Esophagus squamous epithelium (tissue), 5 donors: Measurements from ENCODE around the gene GLMP. TPM values are rescaled to one million over a fixed set of nuclear protein-coding genes. Genes with fewer than 3 reads are reported as not detected.
"Not testable (repeated sequence)": the region's sequence is repeated elsewhere in the genome, so short reads cannot be mapped to it uniquely, and the experiment has no call there.

Source experiments
- DNase-seq: peaks from one replicate; lab custom pipeline; 2025; lab: John Stamatoyannopoulos, UW
- H3K27ac ChIP-seq, 4 donors: fragments of 200-600 bp; sonication (generic); one replicate each; pipeline ENCODE4 v1.5.1; 2016 to 2019; ENCODE audit warnings: mild to moderate bottlenecking in 1 of 4
- H3K27me3 ChIP-seq, 4 donors: fragments of 200-600 bp; sonication (generic); 1 replicate in 3 of 4; 2 replicates in 1 of 4; pipeline versions ENCODE4 v1.5.1 to v1.6.0; 2017 to 2021; ENCODE audit warnings: antibody characterized with exemption in 1 of 4
- H3K36me3 ChIP-seq, 3 donors: fragments of 200-600 bp; sonication (generic); one replicate each; pipeline ENCODE4 v1.5.1; 2016 to 2019
- H3K4me1 ChIP-seq, 3 donors: fragments of 200-600 bp; sonication (generic); one replicate each; pipeline ENCODE4 v1.5.1; 2017 to 2019
- H3K4me3 ChIP-seq, 4 donors: fragments of 200-600 bp; sonication (generic); 1 replicate in 3 of 4; 2 replicates in 1 of 4; pipeline ENCODE4 v1.5.1; 2016 to 2019; ENCODE audit warnings: mild to moderate bottlenecking in 2 of 4, moderate library complexity in 1 of 4
- H3K9me3 ChIP-seq, 3 donors: fragments of 200-600 bp; sonication (generic); one replicate each; pipeline ENCODE4 v1.5.1; 2016 to 2019
- CTCF ChIP-seq, 6 experiments: fragments of 450-650 bp in 4 of 6; fragments of 200-600 bp in 2 of 6; sonication (generic) in 2 of 6; IDR thresholded peaks; one replicate each; pipeline ENCODE4 v1.5.1; 2016 to 2019; ENCODE audit warnings: antibody characterized with exemption in 6 of 6, mild to moderate bottlenecking in 4 of 6, moderate library complexity in 4 of 6
- POLR2A ChIP-seq, 4 donors: fragments of 450-650 bp; IDR thresholded peaks; one replicate each; pipeline ENCODE4 v1.6.1; 2017; ENCODE audit warnings: antibody characterized with exemption in 4 of 4, mild to moderate bottlenecking in 4 of 4, moderate library complexity in 3 of 4
- WGBS, 2 donors: methylation state at CpG; one replicate each; pipeline ENCODE4 v1.1.5; 2018; 5-methylcytosine and 5-hydroxymethylcytosine counted together
- intact Hi-C: fragments of 100-400 bp; cut with DNase I; formaldehyde crosslinking; loops from one replicate; pipeline ENCODE4 v1.15.0; 2022
- total RNA-seq, 4 donors: library from RNA; depleted of rRNA; stranded (reverse); fragments of >200 nt; gene quantifications; one replicate each; pipeline ENCODE4 v1.1.0, GENCODE V29; 2016
- donor health status: DM: yes; HTN: yes; CAD: no.

GLMP gene
- total RNA-seq, 4 donors from 2014 or later, result 16.1 to 44.2 (median 27.7) TPM

- peak overlapping the region; percentile 87 to 98 (median 90) for H3K4me3 ChIP-seq
- whole genome bisulfite sequencing, 2 donors, result 0% methylated on average over 14 of the region's 14 CpGs
- no peaks in the 10 kb centered on the region for H3K9me3 ChIP-seq
- H3K27me3 ChIP-seq, result no peaks in the 10 kb centered on the region
- peaks cover 13 to 29% (median 15%) of the 10 kb centered on the region in 3 donors for H3K4me1 ChIP-seq
- TF ChIP-seq POLR2A (IDR thresholded peaks at IDR 0.05) (no peak), CTCF (IDR thresholded peaks at IDR 0.05) (no peak)
- H3K27ac ChIP-seq, result peak overlapping the region; percentile 79 to 93 (median 90)
- H3K36me3 ChIP-seq, result peaks cover 0 to 35% (median 10%) of the 10 kb centered on the region in 3 donors
- intact Hi-C loops, result no loop called here
- no peak for DNase-seq
Measured at GRCh38 chr1:156337888-156338179, 42.4 kb upstream of the GLMP start.

- no peaks in the 10 kb centered on the region for H3K9me3 ChIP-seq
- H3K4me1 ChIP-seq, result peaks cover 13 to 29% (median 15%) of the 10 kb centered on the region in 3 donors
- WGBS, 2 donors, result 24 to 38% methylated on average over 34 of the region's 34 CpGs
- peak overlapping the region; percentile 79 to 93 (median 90) for H3K27ac ChIP-seq
- peaks cover 0 to 41% (median 16%) of the 10 kb centered on the region in 3 donors for H3K36me3 ChIP-seq
- no peak for DNase-seq
- H3K4me3 ChIP-seq, result peak overlapping the region; percentile 87 to 98 (median 90)
- TF ChIP-seq CTCF (IDR thresholded peaks at IDR 0.05) (no peak), POLR2A (IDR thresholded peaks at IDR 0.05) (no peak)
- intact Hi-C loops, result no loop called here
- H3K27me3 ChIP-seq, result no peaks in the 10 kb centered on the region
Measured at GRCh38 chr1:156337052-156337887, 41.8 kb upstream of the GLMP start.

- intact Hi-C loops, result no loop called here
- Histone ChIP-seq H3K36me3 (peaks cover 2 to 51% (median 26%) of the 10 kb centered on the region in 3 donors), H3K4me1 (peaks cover 13 to 29% (median 15%) of the 10 kb centered on the region in 3 donors), H3K9me3 (no peaks in the 10 kb centered on the region), H3K27ac (no peak overlapping the region), H3K4me3 (peak overlapping the region in 3 of 4 donors; percentile 89 to 98 (median 92)), H3K27me3 (no peaks in the 10 kb centered on the region)
- TF ChIP-seq CTCF (IDR thresholded peaks at IDR 0.05) (peak in 2 of 6 experiments; percentile 2 to 26), POLR2A (IDR thresholded peaks at IDR 0.05) (no peak)
- WGBS, 2 donors, result 65 to 75% methylated on average over 4 of the region's 4 CpGs
- no peak for DNase-seq
Measured at GRCh38 chr1:156336242-156336641, 40.8 kb upstream of the GLMP start.

GRCh38 chr1:156323179-156323578 lies 27.7 kb upstream of the GLMP start:
- intact Hi-C loops, H3K4me3 ChIP-seq, H3K9me3 ChIP-seq, H3K4me1 ChIP-seq, H3K27me3 ChIP-seq, H3K27ac ChIP-seq, DNase-seq: not testable (repeated sequence)
- WGBS, 2 donors, result 79 to 90% methylated on average over 9 of the region's 9 CpGs
- peaks cover 28 to 96% (median 51%) of the 10 kb centered on the region in 3 donors for H3K36me3 ChIP-seq

- H3K27me3 ChIP-seq, result no peaks in the 10 kb centered on the region
- WGBS, 2 donors, result 63 to 68% methylated on average over 3 of the region's 3 CpGs
- TF ChIP-seq POLR2A (IDR thresholded peaks at IDR 0.05) (no peak), CTCF (IDR thresholded peaks at IDR 0.05) (no peak)
- no peaks in the 10 kb centered on the region for H3K9me3 ChIP-seq
- no peak overlapping the region for H3K4me3 ChIP-seq
- DNase-seq, result no peak
- intact Hi-C loops, result no loop called here
- no peaks in the 10 kb centered on the region for H3K4me1 ChIP-seq
- H3K27ac ChIP-seq, result no peak overlapping the region
- peaks cover 49 to 100% (median 77%) of the 10 kb centered on the region in 3 donors for H3K36me3 ChIP-seq
Measured at GRCh38 chr1:156320560-156320959, 25.1 kb upstream of the GLMP start.
